ENCODE results near the gene MAN1A2. TPM values are rescaled to one million over a fixed set of nuclear protein-coding genes. Genes with fewer than 3 reads are reported as not detected.

The MAN1A2 gene
- total RNA-seq, 4 donors from 2014 or later = 36.9 to 65.4 (median 42.3) TPM

DNA sequence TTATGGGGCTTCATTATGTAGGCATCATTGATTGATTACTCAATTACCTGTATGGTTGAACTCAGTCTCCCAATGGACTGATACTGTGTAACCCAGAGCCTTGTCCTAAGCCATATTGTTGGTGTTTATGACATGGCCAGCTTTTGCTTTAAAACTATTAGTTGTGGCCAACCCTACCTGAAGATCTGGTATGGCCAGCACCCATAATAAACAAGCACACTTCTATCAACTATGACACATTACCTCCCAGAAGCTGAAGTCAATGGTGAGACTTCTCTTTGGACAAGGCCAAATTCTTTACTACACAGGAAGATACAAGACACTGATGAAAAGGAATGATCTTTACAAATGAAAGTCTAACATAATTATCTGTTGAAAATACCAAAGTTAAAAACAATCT is 28.8 kb downstream of the MAN1A2 start:
- TF ChIP-seq, protein P1, sequence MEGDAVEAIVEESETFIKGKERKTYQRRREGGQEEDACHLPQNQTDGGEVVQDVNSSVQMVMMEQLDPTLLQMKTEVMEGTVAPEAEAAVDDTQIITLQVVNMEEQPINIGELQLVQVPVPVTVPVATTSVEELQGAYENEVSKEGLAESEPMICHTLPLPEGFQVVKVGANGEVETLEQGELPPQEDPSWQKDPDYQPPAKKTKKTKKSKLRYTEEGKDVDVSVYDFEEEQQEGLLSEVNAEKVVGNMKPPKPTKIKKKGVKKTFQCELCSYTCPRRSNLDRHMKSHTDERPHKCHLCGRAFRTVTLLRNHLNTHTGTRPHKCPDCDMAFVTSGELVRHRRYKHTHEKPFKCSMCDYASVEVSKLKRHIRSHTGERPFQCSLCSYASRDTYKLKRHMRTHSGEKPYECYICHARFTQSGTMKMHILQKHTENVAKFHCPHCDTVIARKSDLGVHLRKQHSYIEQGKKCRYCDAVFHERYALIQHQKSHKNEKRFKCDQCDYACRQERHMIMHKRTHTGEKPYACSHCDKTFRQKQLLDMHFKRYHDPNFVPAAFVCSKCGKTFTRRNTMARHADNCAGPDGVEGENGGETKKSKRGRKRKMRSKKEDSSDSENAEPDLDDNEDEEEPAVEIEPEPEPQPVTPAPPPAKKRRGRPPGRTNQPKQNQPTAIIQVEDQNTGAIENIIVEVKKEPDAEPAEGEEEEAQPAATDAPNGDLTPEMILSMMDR (IDR thresholded peaks at IDR 0.05; ENCODE audit: low read depth) = no peak

DNA sequence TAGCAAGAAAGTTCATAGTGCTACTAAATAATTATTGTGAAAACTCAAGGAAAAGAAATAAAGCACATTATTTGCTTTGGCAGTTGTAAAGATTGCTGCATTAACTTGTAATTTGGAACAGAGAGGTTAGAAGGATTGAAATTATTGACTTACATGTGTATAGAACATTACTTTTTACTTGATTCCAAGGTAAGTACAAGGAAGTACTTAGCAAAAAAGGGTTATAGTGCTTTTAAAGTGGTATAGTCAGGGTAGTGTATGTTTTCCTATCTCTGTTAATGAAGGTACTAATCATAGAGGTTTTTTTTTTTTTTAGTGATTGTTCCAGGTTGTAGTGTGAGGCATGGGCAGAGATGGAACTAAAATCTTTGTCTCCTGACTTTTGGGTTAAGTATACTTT is 29.4 kb downstream of the MAN1A2 start:
- TF ChIP-seq, protein P1 (IDR thresholded peaks at IDR 0.05; ENCODE audit: low read depth) = no peak

DNA sequence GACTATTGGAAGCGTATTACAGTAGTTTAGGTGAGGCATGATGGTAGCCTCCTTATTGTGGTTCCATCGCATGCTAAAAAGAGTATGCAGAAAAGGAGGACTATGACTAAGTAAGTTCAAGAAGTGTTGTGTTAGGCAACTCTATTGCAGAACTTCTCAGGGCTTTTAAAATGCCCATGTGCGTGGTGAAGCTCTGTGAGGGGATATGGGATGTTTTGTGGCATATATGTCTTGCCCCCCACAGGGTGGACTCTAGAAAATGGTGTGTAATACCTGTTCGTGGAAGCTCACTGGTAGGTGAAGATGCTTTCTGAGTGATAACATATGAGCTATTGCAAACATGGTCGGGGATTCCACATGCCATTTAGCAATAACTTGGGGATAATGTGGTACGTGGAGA is 31.7 kb downstream of the MAN1A2 start:
- TF ChIP-seq, protein P1 (IDR thresholded peaks at IDR 0.05; ENCODE audit: low read depth) = no peak

DNA sequence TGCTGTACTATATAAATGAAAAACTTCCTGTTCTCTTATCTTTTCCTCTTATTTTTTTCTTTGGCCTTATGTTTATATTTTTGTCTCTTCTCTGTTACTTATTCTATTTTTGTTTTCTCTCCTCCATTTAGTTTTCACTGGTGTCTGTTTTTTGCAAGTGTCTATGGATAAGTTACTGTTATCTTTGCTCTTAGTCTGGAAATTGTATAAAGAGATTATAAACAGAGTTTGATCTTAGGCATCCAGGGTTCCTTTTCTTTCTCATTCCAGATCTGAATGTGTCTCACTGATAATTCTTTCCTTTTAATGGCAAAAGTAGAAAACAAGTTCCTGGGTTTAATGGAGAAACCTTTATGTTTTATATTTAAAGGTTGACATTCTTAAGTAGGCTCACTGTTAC is 34.5 kb downstream of the MAN1A2 start:
- TF ChIP-seq, protein P1 (IDR thresholded peaks at IDR 0.05; ENCODE audit: low read depth) = no peak

DNA sequence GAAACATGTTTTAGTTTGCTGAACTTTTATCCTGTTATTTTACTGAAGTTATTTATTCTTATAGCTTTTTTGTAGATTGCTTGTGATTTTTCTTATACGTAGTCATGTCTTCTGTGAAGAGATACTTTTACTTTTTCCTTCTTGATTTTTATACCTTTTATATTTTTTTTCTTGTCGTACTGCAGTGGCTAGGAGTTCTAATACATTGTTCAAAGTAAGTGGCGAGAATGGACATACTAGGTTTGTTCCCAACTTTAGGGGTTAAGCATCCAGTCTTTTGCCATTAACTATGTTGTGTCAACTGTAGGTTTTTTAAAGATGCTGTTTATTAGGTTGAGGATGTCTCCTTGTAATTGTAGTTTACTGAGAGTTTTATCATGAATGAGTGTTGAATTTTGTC is 36.3 kb downstream of the MAN1A2 start:
- TF ChIP-seq, protein P1 (IDR thresholded peaks at IDR 0.05; ENCODE audit: low read depth) = no peak

DNA sequence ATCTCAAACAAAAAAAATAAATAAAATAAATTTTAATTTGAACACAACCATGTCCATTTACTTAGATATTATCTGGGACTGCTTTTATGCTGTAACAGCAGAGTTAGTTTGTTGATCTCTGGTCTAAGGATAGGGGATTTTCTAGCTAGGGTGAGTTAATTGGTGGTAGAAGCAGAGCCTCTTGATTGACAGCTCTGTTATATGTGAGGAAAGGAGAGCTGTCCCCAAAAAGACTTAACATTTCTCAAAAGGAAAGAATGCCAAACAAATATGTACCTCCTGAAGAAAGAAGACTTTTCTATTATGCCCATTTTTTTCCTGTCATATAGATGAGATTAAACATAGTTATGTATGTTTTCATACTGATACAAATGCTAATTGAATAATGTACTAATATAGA is 37.8 kb downstream of the MAN1A2 start:
- TF ChIP-seq, protein P1 (IDR thresholded peaks at IDR 0.05; ENCODE audit: low read depth) = no peak

DNA sequence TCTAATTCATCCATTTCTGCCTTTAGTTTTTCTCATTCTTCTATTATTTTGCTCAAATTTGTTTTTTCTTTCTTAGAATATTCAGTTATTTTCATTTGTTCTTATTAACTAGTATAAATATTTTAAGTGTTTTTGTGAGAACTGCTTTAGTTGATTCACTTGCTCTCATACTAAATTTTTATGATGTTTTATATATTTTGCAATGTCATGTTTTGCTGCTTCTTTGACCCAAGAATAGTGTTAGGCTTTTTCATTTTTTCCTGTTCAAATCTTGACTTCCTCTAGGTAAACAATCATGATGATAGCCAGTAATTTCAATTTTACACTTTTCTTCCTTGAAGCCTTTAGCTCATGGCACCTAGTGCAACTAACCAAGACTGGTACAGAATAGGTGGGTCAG is 45.2 kb downstream of the MAN1A2 start:
- TF ChIP-seq, protein P1 (IDR thresholded peaks at IDR 0.05; ENCODE audit: low read depth) = no peak
